GM21529 (cell line): ENCODE results near the gene CYS1.
A peak's percentile ranks its signal among the peaks of the same experiment; 100 is the strongest.
"Not testable (repeated sequence)": the region's sequence is repeated elsewhere in the genome, so short reads cannot be mapped to it uniquely, and the experiment has no call there.

Experiments
- ATAC-seq: cut with Tn5 transposase; IDR thresholded peaks from one replicate; pipeline ENCODE4 v1.9.1; 2021; ENCODE audit not compliant: unreplicated experiment

Gene CYS1

DNA sequence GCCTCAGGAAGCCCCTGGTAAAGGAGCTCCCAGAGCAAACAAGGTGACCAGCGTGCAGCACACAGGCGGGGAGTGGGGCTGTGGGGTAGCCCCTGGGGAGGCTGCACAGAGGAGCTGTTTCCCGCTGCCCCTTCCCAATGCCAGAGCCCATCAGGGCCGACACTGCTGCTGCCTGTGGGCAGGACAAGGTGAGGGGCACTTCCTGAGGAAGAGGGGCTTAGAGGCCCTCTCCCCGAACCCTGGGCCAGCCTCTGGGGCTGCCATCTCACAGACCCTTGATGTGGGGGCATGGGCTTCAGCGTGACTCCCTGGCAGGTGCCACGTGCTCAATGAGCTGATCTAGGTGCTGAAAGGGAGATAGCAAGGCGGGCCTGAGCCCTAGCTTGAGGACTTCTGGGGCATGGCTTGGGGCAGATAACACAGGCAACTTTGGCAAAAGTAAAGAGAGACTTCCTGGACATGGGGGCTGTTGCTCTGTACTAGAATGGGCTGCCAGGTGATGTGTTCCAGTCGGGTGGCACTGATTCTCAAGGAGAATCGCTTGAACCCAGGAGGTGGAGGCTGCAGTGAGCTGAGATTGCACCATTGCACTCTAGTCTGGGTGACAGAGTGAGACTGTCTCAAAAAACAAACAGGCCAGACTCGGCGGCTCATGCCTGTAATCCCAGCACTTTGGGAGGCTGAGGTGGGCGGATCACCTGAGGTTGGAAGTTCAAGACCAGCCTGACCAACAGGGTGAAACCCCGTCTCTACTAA lies 46.8 kb downstream of the CYS1 start:
- no peak for ATAC-seq

DNA sequence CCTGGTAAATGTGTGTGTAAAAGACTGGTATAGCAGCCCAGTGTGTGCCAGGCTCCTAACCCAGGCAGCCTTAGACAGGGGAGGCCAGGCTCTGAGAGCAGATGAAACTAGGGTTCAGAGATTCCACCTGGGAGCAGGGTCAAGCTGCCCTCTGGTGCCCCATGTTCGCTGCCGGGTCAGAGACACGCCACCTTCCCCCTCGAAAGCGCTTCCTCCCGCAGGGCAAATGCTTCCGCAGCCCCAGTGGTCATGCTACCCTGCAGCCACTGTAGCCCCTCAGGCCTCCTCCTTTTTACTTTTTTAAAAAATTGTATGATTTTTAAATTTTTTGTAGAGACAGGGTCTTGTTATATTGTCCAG lies 47.5 kb downstream of the CYS1 start:
- no peak for ATAC-seq

DNA sequence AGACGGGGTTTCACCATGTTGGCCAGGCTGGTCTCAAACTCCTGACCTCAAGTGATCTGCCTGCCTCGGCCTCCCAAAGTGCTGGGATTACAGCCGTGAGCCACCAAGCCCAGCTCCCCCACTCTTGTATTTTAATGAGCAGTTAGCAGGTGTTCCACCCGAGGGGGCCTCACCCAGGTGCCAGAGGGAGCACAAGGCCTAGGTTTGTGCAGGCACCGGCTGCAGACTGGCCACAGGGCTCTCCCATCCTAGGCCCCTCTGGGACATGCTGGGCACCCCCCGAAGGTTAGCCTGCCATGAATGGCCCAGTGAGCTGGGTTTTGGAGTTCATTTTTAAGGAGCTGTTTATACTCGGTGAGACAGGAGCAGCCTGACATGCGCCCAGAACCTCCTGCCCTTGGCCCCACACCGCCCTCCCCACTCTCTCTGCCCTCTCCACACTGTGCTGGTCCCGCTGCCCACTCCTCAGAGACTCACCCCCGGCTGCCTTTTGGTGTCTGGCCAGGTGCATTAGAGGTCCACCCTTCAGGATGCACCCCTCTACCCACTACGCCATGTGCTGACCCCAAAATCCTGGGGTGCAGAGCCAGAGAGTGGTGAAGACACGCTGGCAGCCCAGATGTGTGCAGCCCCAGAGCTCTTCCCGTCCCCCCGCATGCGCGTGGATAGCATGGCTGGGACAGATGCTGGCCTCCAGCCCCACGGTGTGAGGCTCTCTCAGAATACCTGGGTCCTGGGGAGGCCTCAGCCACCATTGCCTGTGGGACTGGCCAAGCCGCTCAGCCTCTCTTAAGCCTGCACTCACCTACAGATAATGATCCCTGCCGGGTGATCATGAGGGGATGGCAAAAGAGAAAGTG lies 48.1 kb downstream of the CYS1 start:
- no peak for ATAC-seq

DNA sequence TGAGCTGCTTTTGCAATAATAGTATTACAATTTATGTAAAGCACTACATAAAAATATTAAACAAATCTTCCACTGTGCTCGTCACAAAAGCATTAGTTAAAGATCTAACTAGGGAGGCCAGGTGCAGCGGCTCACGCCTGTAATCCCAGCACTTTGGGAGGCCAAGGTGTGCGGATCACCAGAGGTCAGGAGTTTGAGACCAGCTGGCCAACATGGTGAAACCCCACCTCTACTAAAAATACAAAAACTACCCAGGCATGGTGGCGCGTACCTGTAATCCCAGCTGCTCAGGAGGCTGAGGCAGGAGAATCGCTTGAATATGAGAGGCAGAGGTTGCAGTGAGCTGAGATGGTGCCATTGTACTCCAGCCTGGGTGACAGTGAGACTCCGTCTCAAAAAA lies 49.4 kb downstream of the CYS1 start:
- not testable (repeated sequence) for ATAC-seq

DNA sequence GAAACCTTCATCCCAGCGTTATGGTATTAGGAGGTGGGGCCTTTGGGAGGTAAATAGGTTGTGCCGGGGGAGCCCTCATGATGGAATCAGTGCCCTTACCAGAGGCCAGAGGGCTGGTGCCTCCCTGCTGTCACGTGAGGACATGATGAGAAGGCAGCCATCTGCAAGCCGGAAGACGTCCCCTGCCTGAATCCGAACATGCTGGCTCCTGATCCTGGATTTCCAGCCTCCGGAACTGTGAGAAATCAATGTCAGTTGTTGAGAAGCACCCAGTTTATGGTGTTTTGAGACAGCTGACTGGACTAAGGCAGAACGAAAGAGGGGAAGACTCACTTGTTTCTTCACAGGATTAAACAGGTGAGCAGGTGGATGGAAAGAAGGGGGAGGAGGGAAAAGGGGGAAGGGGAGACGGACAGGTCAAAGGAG lies 49.9 kb downstream of the CYS1 start:
- ATAC-seq, result no peak

DNA sequence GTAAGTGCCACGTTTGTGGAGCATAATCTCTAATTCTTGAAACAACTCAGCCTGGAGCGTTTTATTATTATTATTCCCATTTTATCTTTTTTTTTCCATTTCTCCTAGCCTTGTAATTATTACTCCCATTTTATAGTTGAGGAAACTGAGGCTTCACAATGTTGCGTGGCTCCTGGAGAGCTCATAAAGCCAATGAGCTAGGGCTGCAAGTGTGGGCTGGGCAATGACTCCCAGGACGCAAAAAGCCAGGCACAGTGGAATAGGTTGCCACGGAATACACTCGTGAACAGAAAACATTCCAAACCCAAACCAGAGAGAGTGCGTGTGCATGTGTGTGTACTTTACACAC lies 50.4 kb downstream of the CYS1 start:
- no peak for ATAC-seq

DNA sequence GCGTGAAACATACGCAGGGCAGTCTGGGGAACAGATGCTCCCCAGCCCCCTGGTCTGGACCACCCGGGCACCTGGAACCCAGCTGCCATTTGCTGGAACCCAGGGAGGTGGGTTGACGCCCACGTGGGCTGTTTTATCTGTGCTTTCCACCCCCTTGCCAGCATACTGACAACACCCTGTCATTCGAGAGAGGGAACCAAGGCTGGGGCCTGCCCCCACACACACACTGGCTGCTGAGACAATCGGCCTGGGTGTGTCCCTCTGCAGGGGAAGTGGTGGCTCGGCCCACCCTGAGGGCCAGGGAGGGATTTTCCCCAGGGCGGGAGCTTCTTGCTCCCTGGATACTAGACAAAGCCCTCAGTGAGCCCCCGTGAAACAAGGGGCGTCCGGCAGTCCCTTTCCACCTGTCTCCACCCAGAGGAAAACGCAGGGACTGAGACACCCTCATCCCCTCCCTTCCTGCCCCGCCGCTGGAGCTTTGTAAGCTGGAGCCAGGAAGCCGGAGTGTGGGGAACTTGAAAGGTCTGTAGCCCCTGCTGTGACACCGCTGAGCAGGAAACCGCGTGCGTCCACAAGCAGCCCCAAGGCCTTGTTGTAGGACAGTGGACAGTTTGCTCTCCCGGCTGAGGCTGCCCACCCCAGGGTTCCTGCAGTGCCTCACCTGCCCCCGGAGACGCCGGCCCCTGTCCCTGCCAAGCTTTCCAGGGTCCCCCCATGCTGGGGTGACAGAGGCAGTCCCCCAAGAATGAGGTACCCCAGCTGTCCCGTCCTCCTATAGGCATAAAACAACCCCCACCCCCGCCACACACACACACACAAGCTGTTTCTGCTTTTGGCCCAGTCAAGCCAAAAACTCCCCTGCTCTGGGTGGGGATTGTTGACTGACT lies 51.0 kb downstream of the CYS1 start:
- peak; percentile 88 for ATAC-seq

DNA sequence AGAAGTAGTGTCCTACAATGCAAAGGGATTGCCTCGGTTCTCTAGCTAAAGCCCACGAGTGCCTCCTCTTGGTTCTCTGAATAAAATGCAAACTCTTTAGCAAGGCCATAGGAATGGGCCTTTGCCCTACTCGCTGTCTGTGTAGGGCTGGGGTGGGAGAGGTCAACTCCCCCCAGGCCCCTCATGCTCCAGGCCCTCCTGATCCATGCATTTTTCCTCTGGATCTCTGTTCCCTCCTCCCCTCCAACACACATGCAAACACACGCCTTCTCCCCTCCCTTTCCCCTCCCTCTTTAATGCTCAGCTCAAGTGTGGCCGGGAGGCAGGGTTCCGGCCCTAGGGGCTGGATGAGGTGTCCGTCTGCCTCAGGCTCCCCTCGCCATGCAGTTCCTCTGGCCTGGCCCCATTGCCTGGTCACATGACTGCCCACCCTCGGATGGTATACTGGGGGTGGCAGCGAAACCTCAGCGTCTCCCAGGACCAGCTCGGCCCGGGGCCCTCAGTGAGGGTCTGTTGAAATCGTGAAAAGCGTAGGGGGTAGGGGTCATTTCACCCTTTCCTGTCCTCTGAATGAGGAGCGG lies 51.7 kb downstream of the CYS1 start:
- ATAC-seq, result no peak

DNA sequence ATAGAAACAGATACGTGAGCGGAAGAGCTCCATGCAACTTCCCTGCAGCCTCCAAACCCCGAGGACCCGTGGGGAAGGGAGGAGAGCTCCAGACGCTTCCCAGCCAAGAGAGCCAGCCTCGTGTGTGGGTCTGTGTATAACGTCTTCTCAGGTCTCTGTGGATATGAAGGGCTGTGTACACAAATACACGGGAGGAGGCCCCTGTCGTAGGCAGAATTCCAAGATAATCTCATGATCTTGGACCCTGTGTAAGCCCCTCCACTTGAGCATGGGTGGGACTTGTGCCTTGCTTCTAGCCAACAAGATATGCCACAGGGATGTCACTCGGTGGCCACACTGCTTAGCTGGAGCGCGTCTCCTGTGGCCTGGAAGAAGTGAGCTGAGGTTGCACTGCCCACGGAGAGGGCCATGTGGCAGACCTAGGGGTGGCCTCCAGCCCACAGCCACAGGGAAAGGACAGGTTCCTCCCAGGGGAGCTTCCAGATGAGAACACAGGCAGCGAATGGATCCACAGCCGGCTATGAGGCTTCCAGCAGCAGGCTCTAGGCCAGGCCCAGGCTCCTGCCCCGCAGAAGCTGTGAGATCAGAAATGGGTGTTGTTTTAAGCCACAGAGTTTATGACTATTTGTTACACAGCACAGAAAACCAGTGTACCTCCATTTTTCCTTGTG lies 52.4 kb downstream of the CYS1 start:
- ATAC-seq, result no peak

DNA sequence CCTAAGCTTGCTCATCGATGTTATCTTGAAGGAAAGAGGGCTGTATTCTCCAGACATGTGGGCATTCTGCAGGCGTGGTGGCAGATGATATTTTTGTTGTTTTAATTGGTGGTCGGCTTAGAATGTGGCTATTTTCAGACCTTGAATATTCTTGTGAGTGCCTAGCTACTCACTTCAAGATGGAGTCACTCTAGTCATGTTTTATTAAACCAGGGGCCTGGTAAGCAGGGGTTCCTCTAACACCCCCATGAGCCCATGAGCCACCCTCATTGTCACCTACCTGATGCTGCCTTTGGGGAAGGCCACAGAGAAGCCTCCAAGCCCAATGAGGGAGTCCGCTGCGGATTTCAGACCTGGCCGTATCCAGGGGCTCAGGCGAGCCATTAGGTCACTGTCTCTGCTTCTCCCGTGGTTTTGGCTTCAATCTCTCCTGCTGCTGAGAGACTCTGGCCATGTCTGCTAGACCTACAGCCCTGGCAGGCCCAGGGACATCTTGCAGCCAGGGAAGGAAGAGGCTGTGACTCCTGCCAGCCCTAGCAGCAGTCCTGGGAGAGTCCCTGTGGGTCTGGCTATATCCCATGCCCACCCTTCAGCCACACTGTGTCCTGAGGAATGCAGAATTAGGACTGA lies 53.2 kb downstream of the CYS1 start:
- ATAC-seq, result no peak

DNA sequence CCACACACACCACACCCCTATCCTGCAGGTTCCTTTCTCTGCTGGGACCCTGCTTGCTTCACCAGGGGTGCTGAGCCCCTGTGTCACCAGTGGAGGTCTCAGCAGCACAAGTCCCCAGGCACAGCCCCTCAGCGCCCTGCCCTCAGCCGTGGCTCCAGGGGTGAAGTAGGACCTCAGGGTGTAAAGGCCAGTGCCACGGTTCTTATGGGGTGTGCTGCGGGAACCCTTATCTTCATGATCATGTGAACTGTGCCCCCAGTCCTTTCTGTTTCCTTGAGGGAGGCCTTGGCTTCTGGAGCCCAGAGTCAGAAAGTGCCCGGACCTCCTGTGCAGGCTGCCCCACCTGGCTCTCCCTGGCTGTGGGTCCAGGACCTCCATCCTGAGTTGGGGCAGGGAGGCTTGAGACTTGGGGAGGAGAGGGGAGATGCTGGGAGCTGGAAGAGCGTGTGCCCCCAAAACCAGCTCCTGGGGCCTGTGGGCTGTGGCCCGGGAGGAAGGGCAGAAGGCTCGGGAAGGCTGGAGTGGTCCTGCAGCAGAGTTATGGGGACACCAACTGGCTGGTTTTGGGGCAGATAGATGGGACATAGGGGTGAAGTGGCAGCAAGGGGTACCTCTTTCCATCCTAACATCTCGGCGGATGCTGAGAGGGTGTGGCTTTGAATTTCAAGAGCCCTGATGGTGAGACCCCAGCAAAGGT lies 57.1 kb downstream of the CYS1 start:
- ATAC-seq, result no peak

DNA sequence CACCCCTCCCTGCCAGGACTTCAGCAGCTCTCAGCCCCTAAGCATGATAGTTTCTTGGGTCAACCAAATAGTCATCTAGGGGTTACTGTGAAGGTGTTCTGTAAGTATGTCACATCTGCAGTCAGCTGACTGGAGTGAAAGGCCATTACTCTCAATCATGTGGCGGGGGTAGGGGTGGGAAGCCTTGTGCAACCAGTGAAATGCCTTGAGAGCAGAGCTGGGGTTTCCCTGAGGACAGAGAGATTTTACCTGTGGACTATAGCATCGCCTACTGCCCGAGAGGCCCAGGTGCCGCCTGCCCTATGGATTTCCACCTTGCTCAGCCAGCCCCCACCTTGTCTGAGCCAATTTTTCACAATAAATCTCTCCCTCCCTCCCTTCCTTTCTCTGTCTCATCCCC lies 57.8 kb downstream of the CYS1 start:
- no peak for ATAC-seq

DNA sequence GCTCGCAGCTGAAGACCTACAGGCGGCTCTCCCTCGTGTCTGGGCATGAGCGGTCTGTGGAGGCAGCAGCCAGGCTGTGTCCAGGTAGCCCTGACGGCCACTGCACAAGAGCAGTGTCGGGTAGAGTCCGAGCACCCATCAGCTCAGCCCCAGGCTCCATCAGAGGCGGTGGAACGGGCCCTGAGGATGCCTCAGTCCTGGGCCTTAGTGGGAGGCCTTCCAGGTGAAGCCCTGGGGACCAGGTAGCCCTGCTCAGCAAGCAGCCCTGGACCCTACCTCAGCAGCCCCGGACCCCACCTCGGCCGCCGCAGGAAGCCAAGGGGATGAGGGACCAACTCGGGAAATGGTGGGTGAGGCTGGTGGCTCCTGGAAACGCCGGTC lies 58.2 kb downstream of the CYS1 start:
- ATAC-seq, result no peak

DNA sequence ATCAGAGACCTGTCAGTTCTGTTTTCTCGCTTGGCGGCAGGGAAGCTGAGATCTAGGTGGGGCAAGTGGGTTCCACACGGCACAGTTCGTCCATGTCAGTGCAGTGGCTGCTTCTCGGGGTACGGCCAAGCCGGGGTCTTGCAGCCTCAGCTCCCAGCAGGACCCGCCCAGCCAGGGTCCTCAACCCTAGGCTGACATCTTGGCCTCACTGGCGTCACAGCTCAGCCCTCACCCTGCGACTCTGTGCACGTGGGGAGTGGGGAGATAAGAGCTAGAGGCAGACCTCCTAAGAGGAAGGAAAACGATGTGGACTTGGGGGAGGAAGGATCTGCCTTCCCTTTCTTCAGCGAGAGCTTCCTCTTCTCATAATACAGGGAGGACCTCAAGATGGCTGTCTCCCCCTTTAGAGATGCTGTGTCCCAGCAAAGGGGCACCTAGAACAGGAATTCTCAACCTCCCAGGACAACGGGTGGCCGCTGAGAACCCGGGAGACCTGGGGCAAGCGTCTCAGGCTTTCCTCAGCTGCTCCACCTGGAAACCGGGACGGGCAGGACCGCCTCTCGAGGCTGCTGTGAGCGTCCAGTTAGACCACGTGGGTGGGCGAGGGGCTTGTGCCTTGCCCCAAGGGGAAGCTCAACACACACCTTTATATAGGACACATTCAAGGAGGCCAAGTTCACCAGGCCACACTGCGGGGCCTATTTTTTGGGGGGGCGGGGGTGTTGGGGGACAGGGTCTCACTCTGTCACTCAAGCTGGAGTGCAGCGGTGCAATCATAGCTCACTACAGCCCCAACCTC lies 60.4 kb downstream of the CYS1 start:
- ATAC-seq, result no peak

DNA sequence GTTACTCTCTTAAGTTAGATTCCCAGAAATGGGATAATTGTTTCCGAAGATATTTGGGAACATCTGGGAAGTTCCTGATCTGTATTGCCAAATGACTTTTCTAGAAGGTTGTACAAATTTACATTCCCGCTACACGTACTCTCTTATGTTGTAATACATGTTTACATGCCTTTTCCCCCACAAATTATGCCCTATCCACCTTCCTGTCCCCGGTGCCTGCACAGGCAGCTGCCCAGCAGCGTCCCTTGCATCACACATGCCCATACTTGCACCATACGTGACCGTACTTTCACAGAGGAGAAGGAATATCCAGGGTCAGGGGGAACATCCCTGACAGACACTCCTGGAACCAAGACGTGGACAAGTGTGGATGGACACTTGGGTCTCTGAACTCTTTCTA lies 61.0 kb downstream of the CYS1 start:
- no peak for ATAC-seq

DNA sequence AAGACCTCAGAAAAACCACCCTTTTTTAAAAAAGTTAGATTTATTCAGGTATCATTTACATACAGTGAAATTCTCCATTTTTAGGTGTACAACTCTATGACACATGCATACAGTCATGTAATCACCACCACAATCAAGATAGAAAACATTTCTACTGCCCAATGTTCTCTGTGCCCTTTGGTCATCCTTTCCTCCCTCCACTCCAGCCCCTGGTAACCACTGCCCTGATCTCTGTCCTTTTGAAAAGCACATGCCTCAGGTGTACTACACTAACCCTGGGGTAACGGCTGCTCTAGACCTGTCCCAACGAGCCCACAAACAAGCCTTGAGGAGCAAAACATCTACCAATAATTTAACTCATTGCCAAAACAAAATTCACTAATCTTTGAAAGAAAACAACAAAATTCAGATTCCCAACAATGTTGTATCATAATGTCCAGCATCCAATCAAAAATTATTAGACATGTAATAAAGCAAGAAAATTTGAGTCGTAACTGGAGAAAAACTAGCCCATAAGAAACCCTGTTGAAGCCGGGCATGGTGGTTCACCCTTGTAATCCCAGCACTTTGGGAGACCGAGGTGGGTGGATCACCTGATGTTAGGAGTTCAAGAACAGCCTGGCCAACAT lies 62.8 kb downstream of the CYS1 start:
- no peak for ATAC-seq

DNA sequence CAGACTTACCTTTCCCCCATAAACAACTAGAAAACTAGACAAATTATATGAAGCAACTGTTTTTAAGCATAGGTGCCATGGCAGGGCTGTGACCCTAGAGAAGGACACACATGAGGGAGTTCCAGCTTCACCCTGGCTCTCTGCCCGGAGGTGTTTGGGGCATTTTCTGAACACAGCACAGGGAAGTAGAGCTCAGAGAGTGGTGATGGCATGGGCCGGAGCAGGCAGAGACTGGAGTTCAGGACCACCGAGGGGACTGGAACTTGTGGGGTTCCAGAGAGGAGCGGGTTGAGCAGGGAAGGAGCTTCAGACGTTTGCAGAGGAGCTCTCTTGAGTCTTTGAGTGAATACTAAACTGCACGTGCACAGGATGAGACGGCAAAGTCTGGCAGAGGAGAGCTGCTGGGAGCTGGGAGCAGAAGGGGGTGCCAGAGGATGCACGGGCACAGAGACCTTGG lies 63.4 kb downstream of the CYS1 start:
- no peak for ATAC-seq
